Mammary epithelial cell (primary cell): ENCODE measurements around the gene SLIT1.

Experiments
- CTCF ChIP-seq, 2 donors: IDR thresholded peaks in 1 of 2; conservative IDR thresholded peaks in 1 of 2; 2 replicates each; pipeline ENCODE4 v1.5.1; 2011 to 2012; ENCODE audit warnings: inconsistent platforms in 2 of 2, low read length in 2 of 2, mild to moderate bottlenecking in 2 of 2, control low read depth in 1 of 2, low read depth in 1 of 2; ENCODE audit not compliant: insufficient read depth in 1 of 2; ENCODE audit errors: extremely low read depth in 1 of 2
- EZH2 ChIP-seq: IDR thresholded peaks from 2 replicates; pipeline ENCODE4 v1.6.1; 2012; ENCODE audit warnings: low read length, inconsistent platforms, borderline replicate concordance

- TF ChIP-seq CTCF (conservative IDR thresholded peaks at IDR 0.05 in 1 of 2, IDR thresholded peaks at IDR 0.05 in 1 of 2; ENCODE audit: extremely low read depth in 1 of 2, insufficient read depth in 1 of 2, low read depth in 1 of 2, low read length in 2 of 2) (no peak), EZH2 (no peak)
Measured at GRCh38 chr10:97115846-97116245, 69.9 kb downstream of the SLIT1 start.
